ENCODE data around the gene KNG1. TPM values are rescaled to one million over a fixed set of nuclear protein-coding genes. Genes with fewer than 3 reads are reported as not detected.
"Not testable (repeated sequence)": the region's sequence is repeated elsewhere in the genome, so short reads cannot be mapped to it uniquely, and the experiment has no call there.

Gene KNG1
- total RNA-seq, 4 donors from 2014 or later: not detected

- no peaks in the 10 kb centered on the region for H3K27me3 ChIP-seq
- H3K27ac ChIP-seq: no peak overlapping the region
- TF ChIP-seq POLR2AphosphoS5 (IDR thresholded peaks at IDR 0.05) (no peak), EP300 (IDR thresholded peaks at IDR 0.05) (no peak), CTCF (IDR thresholded peaks at IDR 0.05) (no peak), POLR2A (IDR thresholded peaks at IDR 0.05) (no peak)
- H3K4me1 ChIP-seq: no peaks in the 10 kb centered on the region
- H3K9me3 ChIP-seq: no peaks in the 10 kb centered on the region
- no peak overlapping the region for H3K4me3 ChIP-seq
- H3K36me3 ChIP-seq: no peaks in the 10 kb centered on the region
- ATAC-seq: no peak
- 88 to 90% methylated on average over 2 of the region's 2 CpGs for WGBS, 2 donors (ENCODE audit: low coverage in 1 of 2)
Measured at GRCh38 chr3:186696522-186696921, 20.6 kb upstream of the KNG1 start.

- no peaks in the 10 kb centered on the region for H3K9me3 ChIP-seq
- no peak overlapping the region for H3K27ac ChIP-seq
- no peak for ATAC-seq
- TF ChIP-seq EP300 (IDR thresholded peaks at IDR 0.05): no peak
- H3K4me3 ChIP-seq: no peak overlapping the region
- H3K27me3 ChIP-seq: no peaks in the 10 kb centered on the region
- 88 to 91% methylated on average over 4 of the region's 4 CpGs for WGBS, 2 donors (ENCODE audit: low coverage in 1 of 2)
- H3K36me3 ChIP-seq: no peaks in the 10 kb centered on the region
- H3K4me1 ChIP-seq: no peaks in the 10 kb centered on the region
Measured at GRCh38 chr3:186697510-186697909, 19.6 kb upstream of the KNG1 start.

- TF ChIP-seq CTCF (IDR thresholded peaks at IDR 0.05): no peak
- no peak for TF ChIP-seq POLR2AphosphoS5 (IDR thresholded peaks at IDR 0.05)
- TF ChIP-seq EP300 (IDR thresholded peaks at IDR 0.05): no peak
- TF ChIP-seq POLR2A (IDR thresholded peaks at IDR 0.05): no peak
- Histone ChIP-seq H3K36me3 (no peaks in the 10 kb centered on the region), H3K27me3 (no peaks in the 10 kb centered on the region), H3K9me3 (no peaks in the 10 kb centered on the region), H3K4me1 (no peaks in the 10 kb centered on the region), H3K27ac (no peak overlapping the region), H3K4me3 (no peak overlapping the region)
- 90 to 100% methylated on average over 2 to 3 of the region's 3 CpGs for WGBS, 2 donors (ENCODE audit: low coverage in 1 of 2)
- no peak for ATAC-seq
Measured at GRCh38 chr3:186700267-186700666, 16.9 kb upstream of the KNG1 start.

- not testable (repeated sequence) for H3K9me3 ChIP-seq, H3K27ac ChIP-seq, H3K36me3 ChIP-seq, H3K27me3 ChIP-seq, H3K4me3 ChIP-seq, ATAC-seq, H3K4me1 ChIP-seq
Measured at GRCh38 chr3:186702451-186702850, 14.7 kb upstream of the KNG1 start.

- TF ChIP-seq CTCF (IDR thresholded peaks at IDR 0.05) (no peak), EP300 (IDR thresholded peaks at IDR 0.05) (no peak), POLR2A (IDR thresholded peaks at IDR 0.05) (no peak), POLR2AphosphoS5 (IDR thresholded peaks at IDR 0.05) (no peak)
- no peaks in the 10 kb centered on the region for H3K9me3 ChIP-seq
- H3K27me3 ChIP-seq: no peaks in the 10 kb centered on the region
- ATAC-seq: no peak
- H3K4me1 ChIP-seq: no peaks in the 10 kb centered on the region
- no peak overlapping the region for H3K27ac ChIP-seq
- 74 to 79% methylated on average over 5 to 6 of the region's 6 CpGs for WGBS, 2 donors (ENCODE audit: low coverage in 1 of 2)
- no peaks in the 10 kb centered on the region for H3K36me3 ChIP-seq
- no peak overlapping the region for H3K4me3 ChIP-seq
Measured at GRCh38 chr3:186705882-186706780, 11.0 kb upstream of the KNG1 start.

GRCh38 chr3:186708983-186709679 is 8.0 kb upstream of the KNG1 start:
- no peak overlapping the region for H3K4me3 ChIP-seq
- no peaks in the 10 kb centered on the region for H3K4me1 ChIP-seq
- ATAC-seq: no peak
- no peaks in the 10 kb centered on the region for H3K27me3 ChIP-seq
- no peaks in the 10 kb centered on the region for H3K9me3 ChIP-seq
- no peak overlapping the region for H3K27ac ChIP-seq
- TF ChIP-seq EP300 (IDR thresholded peaks at IDR 0.05) (no peak), POLR2AphosphoS5 (IDR thresholded peaks at IDR 0.05) (no peak), POLR2A (IDR thresholded peaks at IDR 0.05) (no peak), CTCF (IDR thresholded peaks at IDR 0.05) (no peak)
- WGBS, 2 donors (ENCODE audit: low coverage in 1 of 2): 62 to 72% methylated on average over 3 to 6 of the region's 6 CpGs
- no peaks in the 10 kb centered on the region for H3K36me3 ChIP-seq

- H3K4me1 ChIP-seq, H3K4me3 ChIP-seq, H3K36me3 ChIP-seq, H3K9me3 ChIP-seq, H3K27me3 ChIP-seq, ATAC-seq, H3K27ac ChIP-seq: not testable (repeated sequence)
- 50 to 93% methylated on average over 2 of the region's 4 CpGs for WGBS, 2 donors (ENCODE audit: low coverage in 1 of 2)
Measured at GRCh38 chr3:186710694-186711093, 6.5 kb upstream of the KNG1 start.
